OCI-LY1 (cell line): ENCODE data around the gene HSPA8.

Source experiments
- H2AFZ ChIP-seq: fragments of 200-600 bp; sonication (generic), shearing (Covaris generic); 2 replicates; pipeline ENCODE4 v1.6.0; 2014; ENCODE audit warnings: antibody characterized with exemption, mild to moderate bottlenecking, low read length
- H3F3A ChIP-seq: fragments of 200-600 bp; sonication (generic), shearing (Covaris generic); 2 replicates; pipeline ENCODE4 v1.6.0; 2014; ENCODE audit warnings: mild to moderate bottlenecking, antibody characterized with exemption, low read length, moderate library complexity; ENCODE audit not compliant: insufficient read depth
- H3K27ac ChIP-seq: fragments of 200-600 bp; sonication (generic); 2 replicates; pipeline ENCODE4 v1.5.1; 2014; ENCODE audit warnings: low read length, mixed run types, mild to moderate bottlenecking, low read depth; ENCODE audit not compliant: poor library complexity, severe bottlenecking
- H3K27me3 ChIP-seq: fragments of 200-600 bp; sonication (generic); 2 replicates; pipeline ENCODE4 v1.6.0; 2014; ENCODE audit warnings: antibody characterized with exemption, mild to moderate bottlenecking, low read length, moderate library complexity; ENCODE audit not compliant: insufficient read depth
- H3K36me3 ChIP-seq: fragments of 200-600 bp; sonication (generic); 2 replicates; pipeline ENCODE4 v1.6.1; 2014; ENCODE audit warnings: mild to moderate bottlenecking, antibody characterized with exemption, low read length, moderate library complexity, mixed read lengths; ENCODE audit not compliant: insufficient read depth
- H3K4me1 ChIP-seq: fragments of 200-600 bp; sonication (generic); 2 replicates; pipeline ENCODE4 v1.5.1; 2014; ENCODE audit warnings: mild to moderate bottlenecking, low read length, moderate library complexity; ENCODE audit not compliant: insufficient read depth, severe bottlenecking
- H3K4me2 ChIP-seq: fragments of 200-600 bp; sonication (generic), shearing (Covaris generic); 2 replicates; pipeline ENCODE4 v1.6.1; 2014; ENCODE audit warnings: low read length
- H3K4me3 ChIP-seq: fragments of 200-600 bp; sonication (generic); 2 replicates; pipeline ENCODE4 v1.5.1; 2014; ENCODE audit warnings: low read length, low read depth, mild to moderate bottlenecking, mixed read lengths; ENCODE audit not compliant: poor library complexity, severe bottlenecking
- H3K79me2 ChIP-seq: fragments of 200-600 bp; shearing (Covaris generic); 2 replicates; pipeline ENCODE4 v1.6.1; 2016; ENCODE audit warnings: mixed run types, low read length, mixed read lengths; ENCODE audit not compliant: insufficient read depth
- H3K9ac ChIP-seq: fragments of 200-600 bp; sonication (generic), shearing (Covaris generic); 2 replicates; pipeline ENCODE4 v1.6.1; 2014; ENCODE audit warnings: mild to moderate bottlenecking, low read length, mixed read lengths
- H3K9me2 ChIP-seq: fragments of 200-600 bp; sonication (generic), shearing (Covaris generic); 2 replicates; pipeline ENCODE4 v1.6.1; 2014; ENCODE audit warnings: low read depth, mild to moderate bottlenecking, low read length, mixed read lengths
- H3K9me3 ChIP-seq: fragments of 200-600 bp; shearing (Covaris generic); 2 replicates; pipeline ENCODE4 v1.6.1; 2014; ENCODE audit warnings: low read length, mixed read lengths
- H4K20me1 ChIP-seq: fragments of 200-600 bp; sonication (generic), shearing (Covaris generic); 2 replicates; pipeline ENCODE4 v1.6.0; 2016; ENCODE audit warnings: mild to moderate bottlenecking, low read length; ENCODE audit not compliant: insufficient read depth
- CTCF ChIP-seq: fragments of 200-600 bp; sonication (generic), shearing (Covaris generic); IDR thresholded peaks from 2 replicates; pipeline ENCODE4 v1.5.1; 2017; ENCODE audit warnings: mild to moderate bottlenecking, antibody characterized with exemption, low read length, moderate library complexity, mixed read lengths
- EZH2 ChIP-seq: fragments of 200-600 bp; sonication (generic), shearing (Covaris generic); IDR thresholded peaks from 2 replicates; pipeline ENCODE4 v1.8.0; 2017; ENCODE audit warnings: borderline replicate concordance, mixed run types, mild to moderate bottlenecking, antibody characterized with exemption, low read length, moderate library complexity, mixed read lengths

HSPA8 gene

DNA sequence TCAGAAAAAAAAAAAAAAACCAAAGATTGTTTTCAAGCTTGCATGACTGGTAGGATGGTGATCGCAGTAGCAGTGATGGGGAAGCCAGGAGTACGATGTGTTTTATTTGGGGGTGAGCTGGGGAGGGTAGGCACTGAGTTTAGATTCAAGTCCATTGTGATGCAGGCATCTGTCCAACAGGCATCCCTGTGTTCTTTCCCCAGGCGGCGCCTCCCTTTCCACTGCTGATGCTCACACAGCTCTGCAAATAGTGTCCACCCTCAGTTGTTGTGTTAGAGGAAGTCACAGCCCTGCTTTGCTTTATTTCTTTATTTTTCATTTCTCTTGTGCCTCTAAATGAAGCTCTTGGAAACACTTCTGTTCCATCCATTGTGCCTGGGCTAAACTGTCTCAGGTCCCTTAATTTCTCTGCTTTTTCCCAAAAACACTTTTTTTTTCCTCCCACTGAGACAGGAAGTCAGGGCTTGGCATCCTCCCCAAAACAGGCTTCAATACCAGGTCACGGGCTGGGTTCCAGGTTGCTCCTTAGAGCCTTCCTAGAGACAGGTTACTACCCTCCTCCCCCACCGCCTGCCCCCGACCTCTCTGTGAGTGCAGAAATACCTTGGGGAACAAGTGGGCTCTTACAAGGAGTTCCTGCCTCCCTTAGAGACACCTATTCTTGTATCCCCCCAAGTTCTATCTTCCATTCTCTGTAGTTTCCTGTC is 38.6 kb upstream of the HSPA8 start:
- no peak overlapping the region for H3K27ac ChIP-seq
- H3K27me3 ChIP-seq, result no peaks in the 10 kb centered on the region
- H3K9me3 ChIP-seq, result no peaks in the 10 kb centered on the region
- no peak overlapping the region for H3K4me2 ChIP-seq
- H4K20me1 ChIP-seq, result no peaks in the 10 kb centered on the region
- no peaks in the 10 kb centered on the region for H3F3A ChIP-seq
- no peak overlapping the region for H3K4me3 ChIP-seq
- no peaks in the 10 kb centered on the region for H3K9me2 ChIP-seq
- no peaks in the 10 kb centered on the region for H3K4me1 ChIP-seq
- TF ChIP-seq EZH2 (no peak), CTCF (no peak)
- no peak overlapping the region for H3K9ac ChIP-seq
- no peak overlapping the region for H2AFZ ChIP-seq
- no peaks in the 10 kb centered on the region for H3K79me2 ChIP-seq
- H3K36me3 ChIP-seq, result no peaks in the 10 kb centered on the region

DNA sequence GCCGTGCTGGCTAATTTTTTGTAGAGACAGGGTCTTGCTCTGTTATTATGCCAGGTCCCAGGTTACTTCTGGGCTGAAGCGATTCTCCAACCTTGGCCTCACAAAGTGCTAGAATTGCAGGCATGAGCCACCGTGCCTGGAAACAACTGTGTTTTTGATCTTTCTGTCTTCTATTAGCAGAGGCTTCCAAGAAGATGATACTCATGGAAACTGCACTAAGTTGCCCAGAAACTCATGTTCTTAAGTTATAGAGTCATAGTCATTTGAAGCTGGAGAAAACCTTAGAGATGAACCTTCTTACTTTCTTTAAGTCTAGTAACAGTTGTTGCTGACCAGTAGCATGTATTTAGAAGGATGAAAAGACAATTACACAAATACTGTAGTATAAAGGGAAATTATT is 37.1 kb upstream of the HSPA8 start:
- Histone ChIP-seq H3K9ac (no peak overlapping the region), H3K27me3 (no peaks in the 10 kb centered on the region), H3K27ac (no peak overlapping the region), H3K36me3 (no peaks in the 10 kb centered on the region), H4K20me1 (no peaks in the 10 kb centered on the region), H3K4me2 (no peak overlapping the region), H3K4me1 (no peaks in the 10 kb centered on the region), H3K4me3 (no peak overlapping the region), H3F3A (no peaks in the 10 kb centered on the region), H3K9me3 (no peaks in the 10 kb centered on the region), H3K79me2 (no peaks in the 10 kb centered on the region), H3K9me2 (no peaks in the 10 kb centered on the region), H2AFZ (no peak overlapping the region)
- TF ChIP-seq CTCF (no peak), EZH2 (no peak)

DNA sequence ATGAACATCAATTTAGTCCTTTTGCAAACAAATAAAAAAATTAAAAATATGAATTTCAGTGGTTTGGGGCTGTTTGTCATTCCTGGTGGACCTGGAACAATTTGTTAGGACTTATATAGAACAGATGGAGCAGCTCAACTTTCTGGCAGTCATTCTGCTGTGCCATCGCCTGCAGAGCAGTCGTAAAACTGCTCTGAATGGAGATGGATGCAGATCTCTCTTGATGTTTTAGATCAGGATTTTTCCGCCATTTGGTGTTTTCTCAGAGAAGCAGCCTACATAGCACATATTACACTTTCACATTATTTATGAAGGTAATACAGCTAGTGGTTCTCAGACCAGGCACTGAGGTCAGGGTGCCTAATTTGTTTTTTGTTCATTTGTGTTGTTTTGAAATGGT is 31.8 kb upstream of the HSPA8 start:
- no peaks in the 10 kb centered on the region for H3K9me3 ChIP-seq
- H3K9me2 ChIP-seq, result no peaks in the 10 kb centered on the region
- H3F3A ChIP-seq, result no peaks in the 10 kb centered on the region
- no peaks in the 10 kb centered on the region for H4K20me1 ChIP-seq
- no peak overlapping the region for H3K4me3 ChIP-seq
- no peaks in the 10 kb centered on the region for H3K36me3 ChIP-seq
- H3K79me2 ChIP-seq, result no peaks in the 10 kb centered on the region
- TF ChIP-seq EZH2 (no peak), CTCF (no peak)
- no peak overlapping the region for H3K9ac ChIP-seq
- no peak overlapping the region for H3K27ac ChIP-seq
- H3K4me1 ChIP-seq, result no peaks in the 10 kb centered on the region
- H2AFZ ChIP-seq, result no peak overlapping the region
- H3K4me2 ChIP-seq, result no peak overlapping the region
- no peaks in the 10 kb centered on the region for H3K27me3 ChIP-seq
